ENCODE results near the gene CARMIL3.

GRCh38 chr14:24051789-24052655 is at the start of gene CARMIL3:
- TF ChIP-seq YY1 (IDR thresholded peaks at IDR 0.05; ENCODE audit: insufficient read depth, insufficient read length) (no peak), ZNF274 (IDR thresholded peaks at IDR 0.05; ENCODE audit: low read depth, low read length) (no peak)
